Stimulated activated CD8-positive, alpha-beta memory T cell treated with anti-CD3 and anti-CD28 coated beads, Interleukin-15, amount 100 ng/mL, for 1 hour (primary cell): ENCODE data around the gene CHM.
"Not testable (repeated sequence)": the region's sequence is repeated elsewhere in the genome, so short reads cannot be mapped to it uniquely, and the experiment has no call there.

Experiments used
- DNase-seq: peaks from one replicate; pipeline ENCODE4 v3.0.0-alpha.2; 2020; ENCODE audit warnings: low read depth

Gene CHM, protein sequence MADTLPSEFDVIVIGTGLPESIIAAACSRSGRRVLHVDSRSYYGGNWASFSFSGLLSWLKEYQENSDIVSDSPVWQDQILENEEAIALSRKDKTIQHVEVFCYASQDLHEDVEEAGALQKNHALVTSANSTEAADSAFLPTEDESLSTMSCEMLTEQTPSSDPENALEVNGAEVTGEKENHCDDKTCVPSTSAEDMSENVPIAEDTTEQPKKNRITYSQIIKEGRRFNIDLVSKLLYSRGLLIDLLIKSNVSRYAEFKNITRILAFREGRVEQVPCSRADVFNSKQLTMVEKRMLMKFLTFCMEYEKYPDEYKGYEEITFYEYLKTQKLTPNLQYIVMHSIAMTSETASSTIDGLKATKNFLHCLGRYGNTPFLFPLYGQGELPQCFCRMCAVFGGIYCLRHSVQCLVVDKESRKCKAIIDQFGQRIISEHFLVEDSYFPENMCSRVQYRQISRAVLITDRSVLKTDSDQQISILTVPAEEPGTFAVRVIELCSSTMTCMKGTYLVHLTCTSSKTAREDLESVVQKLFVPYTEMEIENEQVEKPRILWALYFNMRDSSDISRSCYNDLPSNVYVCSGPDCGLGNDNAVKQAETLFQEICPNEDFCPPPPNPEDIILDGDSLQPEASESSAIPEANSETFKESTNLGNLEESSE

DNA sequence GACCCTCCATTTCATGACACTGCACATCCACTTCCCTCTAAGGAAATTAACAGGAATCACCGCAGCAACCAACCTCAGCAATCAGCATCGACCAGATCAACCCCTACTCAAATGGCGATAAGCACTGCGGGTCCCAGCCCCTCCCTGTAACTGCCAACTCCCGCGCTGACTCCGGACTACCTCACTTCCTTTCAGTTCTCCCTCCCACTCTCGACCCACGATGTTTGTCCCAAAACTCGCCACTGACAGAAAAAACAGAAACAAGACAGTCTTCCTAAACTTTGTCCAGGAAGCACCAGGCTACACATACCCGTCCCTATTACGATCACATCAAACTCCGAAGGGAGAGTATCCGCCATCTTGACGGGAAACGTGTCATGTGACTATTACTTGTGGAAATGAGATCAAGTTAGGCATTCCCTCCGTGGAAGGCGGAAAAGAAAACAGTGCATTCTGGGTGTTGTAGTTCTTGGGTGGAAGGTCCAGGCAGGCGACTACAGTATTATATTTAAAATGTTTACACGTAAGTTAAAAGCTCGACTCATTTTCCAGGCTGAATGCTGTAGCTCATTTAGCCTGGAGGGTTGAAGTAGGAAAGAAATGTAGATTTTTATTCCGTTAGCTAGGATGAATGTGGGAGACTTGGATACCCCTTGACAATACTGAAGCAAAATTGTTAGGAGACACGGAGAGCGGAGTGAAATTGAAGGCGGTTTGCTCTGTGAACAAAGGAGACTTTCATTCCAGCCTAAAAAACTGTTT lies at the start of gene CHM:
Gene CHM (minus strand): TSS at position 385 of the 762 bp plus-strand sequence. CDS start 26 bp downstream, at position 359.
- peak; percentile 35 for DNase-seq

DNA sequence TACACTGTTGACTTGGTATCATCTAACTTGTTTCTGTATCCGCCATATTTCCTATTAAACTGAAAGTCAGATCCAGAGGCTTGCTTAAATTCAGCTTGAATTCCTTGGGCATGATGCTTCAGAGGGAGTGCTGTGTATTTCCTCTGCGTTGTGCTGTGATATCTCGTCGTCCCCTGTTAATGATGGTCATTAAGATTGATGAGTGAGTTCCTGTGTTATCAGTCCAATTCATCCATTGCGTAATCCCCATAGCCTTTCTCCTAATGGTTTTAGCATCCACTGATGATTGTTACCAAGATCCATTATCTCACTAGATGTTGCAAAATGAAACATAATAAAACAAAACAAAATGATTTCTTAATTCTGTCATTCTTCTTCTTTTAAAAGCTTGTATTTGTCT lies 31.3 kb upstream of the CHM start:
- no peak for DNase-seq

DNA sequence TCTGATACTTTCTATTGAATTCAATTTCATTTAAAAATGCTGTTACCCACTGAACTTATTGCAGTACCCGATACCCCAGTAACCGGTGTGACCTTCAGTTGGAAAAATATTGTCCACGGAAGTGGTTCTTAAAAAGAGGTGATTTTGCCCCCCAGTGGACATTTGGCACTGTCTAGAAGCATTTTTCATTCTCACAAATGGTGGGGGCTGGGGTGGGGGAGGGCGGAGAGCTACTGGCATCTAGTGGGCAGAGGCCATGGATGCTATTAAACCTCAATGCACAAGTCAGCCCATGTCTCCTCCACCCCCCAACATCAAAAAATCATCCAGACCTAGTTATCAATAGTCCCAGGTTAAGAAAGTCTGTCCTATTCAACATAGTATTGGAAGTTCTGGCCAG lies 19.6 kb upstream of the CHM start:
- no peak for DNase-seq

DNA sequence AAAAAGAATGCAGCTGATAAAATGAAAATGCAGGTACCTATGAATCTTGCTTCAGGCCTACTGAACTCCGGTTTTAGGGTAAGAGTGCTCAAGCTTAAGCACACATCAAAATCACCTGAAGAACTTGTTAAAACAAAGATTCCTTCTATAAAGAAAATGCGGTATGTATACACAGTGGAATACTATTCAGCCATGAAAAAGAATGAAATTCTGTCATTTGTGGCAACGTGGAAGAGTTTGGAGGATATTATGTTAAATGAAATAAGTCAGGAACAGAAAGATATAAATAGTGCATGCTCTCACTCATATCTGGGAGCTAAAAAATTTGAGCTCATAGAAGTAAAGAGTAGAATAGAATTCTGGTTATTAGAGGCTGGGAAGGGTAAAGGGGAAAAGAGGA lies 14.0 kb upstream of the CHM start:
- DNase-seq, result no peak

DNA sequence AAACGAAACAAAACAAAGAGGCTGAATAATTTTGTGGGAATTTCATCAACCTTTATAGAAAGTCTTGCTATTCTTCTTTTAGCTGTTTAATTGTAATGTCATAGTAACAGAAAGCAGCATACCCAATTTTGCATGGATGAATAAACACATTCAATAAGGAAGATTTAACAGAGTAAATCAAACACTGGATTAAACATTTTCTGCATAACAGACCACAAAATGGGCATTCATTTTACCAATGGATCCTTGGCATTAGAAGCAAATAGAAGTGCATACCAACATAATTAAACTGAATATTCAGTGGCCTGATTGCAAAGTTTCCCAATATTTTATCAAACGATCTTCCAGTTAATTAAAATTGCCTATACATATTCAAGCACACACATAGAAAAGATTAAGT lies 4.4 kb upstream of the CHM start:
- DNase-seq, result no peak

DNA sequence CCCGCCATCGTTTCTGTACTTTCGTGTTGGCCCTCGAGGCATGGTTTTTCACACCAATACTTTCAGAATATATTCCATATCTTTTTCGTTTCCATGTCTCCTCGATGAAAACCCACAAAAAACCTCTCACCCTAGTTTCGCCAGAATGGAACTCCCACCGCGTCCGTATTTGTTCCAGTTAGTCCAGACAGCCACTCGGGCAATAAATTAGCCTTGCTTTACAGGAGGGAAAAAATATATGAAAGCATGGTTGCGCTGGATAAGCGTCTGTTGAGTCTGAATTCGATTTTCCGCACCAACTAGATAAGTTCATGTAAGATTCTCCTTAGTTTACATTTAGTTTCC lies 550 bp upstream of the CHM start:
- no peak for DNase-seq

DNA sequence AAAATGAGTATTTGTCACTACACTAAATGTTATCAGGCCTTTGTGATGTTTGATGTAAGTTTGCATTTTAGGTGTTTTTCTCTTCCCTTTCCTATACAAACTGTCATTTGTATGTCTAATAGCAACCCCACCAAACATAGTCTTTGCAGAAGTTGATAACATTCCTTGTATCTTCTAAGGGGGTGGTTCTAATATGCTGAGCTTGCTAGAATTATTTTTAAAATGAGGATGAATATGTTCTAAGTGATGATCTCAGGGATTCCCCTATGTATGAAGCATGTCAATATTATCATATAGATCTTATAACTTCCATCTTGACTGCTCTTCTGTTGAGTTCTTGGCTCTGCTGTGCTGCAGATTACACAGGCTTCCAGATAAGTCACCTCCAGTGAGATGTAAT lies 3.1 kb downstream of the CHM start:
- DNase-seq, result no peak

DNA sequence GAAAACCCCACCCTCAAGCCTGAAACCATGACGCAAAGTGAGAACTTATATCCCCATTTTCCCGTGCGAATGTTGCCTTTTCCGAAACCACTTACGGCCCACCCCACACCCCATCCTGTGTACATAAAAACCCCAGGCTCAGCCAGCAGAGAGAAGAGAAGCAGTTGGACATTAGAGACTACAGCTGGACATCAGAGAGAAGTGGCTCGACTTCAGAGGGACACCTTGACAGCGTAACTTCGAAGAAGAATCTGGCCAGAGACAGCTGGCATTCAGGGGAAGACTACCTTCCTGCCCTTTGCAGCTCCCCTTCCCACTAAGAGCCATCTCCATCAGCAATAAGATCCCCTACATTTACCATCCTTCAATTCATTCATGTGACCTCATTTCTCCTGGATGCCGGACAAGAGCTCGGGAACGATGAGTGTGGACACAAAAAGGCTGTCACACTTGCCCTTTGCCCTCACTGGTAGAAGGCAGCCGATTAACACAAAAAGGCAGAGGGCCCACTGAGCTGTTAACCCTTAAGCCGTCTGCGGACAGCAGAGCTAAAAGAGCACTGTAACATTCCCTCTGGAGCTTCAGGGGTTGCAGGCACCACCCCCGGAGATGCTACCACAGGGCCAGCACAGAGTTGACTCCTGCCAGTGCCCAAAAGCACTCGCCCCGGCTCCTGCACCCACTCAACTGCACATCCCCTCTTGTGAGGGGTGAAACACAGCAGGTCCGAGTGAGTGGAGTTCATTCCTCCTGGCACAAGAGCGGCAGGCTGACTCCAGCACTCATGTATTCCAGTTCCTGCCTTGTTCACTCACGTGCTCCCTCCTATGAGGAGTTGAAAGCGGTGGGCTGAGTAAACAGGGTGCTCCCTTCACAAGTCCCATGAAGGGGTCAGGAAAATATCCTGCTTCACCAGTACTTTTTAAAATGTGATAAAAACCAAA lies 7.5 kb downstream of the CHM start:
- DNase-seq, result no peak

DNA sequence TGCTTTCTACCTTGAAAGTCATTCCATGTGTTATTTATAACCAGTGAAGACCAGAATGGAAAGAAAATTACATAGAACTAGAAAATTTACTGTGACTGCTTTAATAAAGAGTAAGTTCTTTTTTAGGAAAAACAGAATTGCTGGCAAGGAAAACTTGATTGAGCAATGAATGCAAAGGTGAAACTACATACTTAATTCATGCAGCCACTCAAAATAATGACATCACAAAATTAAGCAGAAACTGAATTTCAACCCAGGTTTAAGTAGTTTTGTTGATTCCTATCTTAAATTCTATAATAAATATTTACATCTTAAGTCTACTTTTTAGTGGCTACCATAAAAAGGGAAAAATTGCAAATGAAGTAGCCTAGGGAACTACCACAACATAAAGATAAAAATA lies 14.0 kb downstream of the CHM start:
- DNase-seq, result no peak

DNA sequence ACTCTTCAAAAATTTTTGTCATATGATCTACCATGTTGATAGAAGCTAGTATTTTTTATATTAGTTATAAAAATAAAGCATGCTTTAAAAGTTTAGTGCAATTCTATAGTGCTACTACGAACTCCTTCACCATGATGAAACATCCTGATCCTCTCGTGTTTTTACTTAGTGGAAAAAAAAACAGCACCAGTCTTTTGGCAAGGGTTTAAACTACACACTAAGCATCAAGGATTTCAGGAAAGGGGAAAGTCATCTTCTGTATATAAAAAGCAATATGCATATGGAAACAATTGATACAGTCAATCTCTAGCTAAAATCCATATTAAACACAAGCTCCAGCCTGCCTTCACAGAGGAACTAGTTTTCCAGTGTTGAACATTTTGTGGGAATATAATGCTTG lies 18.7 kb downstream of the CHM start:
- DNase-seq, result no peak

DNA sequence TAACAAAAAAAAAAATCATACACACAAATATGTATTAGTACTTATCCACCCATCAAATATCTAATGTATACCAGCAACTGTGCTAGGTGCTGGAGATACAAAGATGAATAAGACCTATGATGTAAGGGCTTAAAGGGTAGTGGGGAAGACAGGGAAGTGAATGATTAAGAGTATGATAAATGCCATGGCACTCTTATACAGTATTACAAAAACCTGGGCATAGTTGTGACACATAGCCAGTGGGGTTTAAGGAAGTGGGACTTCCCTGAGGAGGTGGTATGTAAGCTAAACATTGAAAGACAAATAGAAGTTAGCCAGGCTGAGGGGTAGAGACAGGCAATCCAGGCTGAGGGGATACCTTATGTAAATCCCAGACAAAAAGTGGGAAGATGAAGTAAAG lies 23.5 kb downstream of the CHM start:
- DNase-seq, result no peak

DNA sequence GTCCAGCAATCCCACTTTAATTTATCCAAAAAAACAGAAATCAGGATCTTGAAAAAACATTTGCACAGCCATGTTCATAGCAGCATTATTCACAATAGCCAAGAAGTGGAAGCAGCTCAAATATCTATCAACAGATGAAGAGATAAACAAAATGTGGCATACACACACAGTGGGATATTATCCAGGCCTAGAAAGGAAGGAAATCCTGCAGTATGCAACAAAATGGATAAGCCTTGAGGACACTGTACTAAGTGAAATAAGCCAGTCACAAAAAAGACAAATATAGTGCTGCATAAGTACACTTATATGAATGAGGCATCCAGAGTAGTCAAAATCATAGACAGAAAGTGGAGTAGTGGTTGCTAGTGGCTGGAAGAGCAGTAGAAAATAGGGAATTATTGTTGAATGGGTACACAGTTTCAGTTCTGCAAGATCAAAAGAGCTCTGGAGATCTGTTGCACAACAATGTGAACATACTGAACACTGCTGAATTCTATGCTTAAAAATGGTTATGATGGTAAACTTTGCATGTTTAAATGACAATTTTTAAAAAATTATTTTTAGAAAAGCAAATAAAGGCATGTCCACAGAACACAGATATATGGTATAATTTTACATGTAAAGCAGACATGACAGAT lies 25.6 kb downstream of the CHM start:
- no peak for DNase-seq

DNA sequence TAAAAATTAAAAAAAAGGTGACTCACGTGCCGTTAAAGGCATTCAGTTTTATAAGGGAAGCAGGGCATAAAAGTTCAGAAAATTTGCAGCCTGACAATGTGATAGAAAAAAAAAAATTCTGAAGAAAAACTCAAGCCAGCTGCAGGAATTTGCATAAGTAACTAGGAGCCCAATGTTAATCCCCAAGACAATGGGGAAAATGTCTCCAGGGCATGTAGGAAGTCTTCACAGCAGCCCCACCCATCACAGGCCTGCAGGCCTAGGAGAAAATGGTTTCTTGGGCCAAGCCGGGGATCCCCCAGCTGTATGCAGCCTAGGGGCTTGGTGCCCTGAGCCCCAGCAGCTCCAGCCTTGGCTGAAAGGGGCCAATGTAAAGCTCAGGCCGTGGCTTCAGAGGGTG lies 31.2 kb downstream of the CHM start:
- no peak for DNase-seq

DNA sequence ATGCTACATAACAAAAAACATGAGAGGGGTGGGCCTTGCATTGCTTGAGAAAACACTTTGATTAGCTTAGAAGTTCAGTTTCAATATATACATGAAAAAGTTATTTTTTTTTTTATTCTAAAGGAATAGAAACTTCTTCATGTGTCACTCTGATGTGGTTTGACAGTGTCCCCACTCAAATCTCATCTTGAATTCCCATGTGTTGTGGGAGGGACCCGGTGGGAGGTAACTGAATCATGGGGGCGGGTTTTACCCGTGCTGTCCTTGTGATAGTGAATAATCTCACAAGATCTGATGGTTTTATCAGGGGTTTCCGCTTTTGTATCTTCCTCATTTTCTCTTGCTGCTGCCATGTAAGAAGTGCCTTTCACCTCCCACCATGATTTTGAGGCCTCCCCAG lies 32.4 kb downstream of the CHM start:
- not testable (repeated sequence) for DNase-seq

DNA sequence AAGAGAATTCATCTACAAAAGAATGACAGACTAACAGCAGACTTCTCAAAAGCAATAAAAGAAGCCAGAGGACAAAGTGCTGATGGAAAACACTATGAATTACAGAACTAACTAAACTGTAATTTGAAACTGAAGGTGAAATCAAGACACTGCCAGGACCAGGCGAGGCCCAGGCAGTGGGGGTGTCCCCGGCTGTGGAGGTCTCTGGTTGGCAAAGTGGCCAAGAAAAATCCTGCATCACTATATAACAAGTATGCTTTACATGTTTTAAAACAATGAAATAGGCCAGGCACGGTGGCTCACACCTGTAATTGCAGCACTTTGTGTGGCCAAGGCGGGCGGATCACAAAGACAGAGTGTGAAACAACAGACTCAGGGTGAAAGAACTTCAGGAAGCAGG lies 32.9 kb downstream of the CHM start:
- no peak for DNase-seq

DNA sequence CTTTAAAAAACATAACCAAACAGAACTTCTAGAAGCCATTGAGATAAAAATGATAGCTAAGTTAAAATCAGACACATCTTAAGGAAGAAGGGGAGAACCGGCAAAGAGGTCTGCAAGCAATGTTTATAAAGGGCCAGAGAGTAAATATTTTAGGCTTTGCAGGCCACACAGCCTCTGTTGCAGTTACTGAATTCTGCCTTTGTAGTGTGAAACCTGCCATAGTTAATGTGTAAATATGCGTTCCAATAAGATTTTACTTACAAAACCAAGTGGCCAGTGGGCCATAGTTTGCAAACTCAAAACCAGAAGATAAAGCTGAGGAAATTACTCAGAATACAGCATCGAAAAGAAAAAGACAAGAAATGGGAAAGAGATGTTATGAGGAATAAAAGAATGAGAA lies 33.6 kb downstream of the CHM start:
- no peak for DNase-seq

DNA sequence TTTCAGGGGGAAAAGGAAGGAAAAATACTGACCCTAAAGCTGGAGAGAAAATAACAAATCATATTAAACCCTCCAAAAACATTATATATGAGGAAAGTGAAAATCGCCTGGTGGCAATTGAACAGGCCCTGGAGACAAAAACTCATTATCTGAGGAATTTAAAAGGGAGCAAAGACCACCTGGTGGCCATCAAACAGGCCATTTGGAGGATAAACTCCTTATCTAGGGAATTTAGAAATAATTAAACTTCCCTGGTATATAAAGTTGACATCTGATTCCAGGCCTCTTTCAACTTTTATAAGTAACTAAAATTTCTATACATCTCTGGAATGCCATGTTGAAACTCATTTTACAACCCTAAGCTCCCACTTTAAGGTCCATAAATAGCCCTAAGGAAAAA lies 35.2 kb downstream of the CHM start:
- DNase-seq, result no peak

DNA sequence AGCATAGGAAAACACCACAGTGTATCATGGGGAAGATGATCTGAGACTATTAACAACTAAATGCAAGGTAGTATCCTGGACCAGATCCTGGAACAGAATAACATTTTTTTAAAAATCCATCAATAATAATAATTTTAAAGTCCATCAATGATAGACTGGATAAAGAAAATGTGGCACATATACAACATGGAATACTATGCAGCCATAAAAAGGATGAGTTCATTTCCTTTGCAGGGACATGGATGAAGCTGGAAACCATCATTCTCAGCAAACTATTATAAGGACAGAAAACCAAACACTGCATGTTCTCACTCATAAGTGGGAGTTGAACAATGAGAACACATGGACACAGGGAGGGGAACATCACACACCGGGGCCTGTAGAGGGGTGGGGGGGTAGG lies 37.6 kb downstream of the CHM start:
- DNase-seq, result not testable (repeated sequence)

DNA sequence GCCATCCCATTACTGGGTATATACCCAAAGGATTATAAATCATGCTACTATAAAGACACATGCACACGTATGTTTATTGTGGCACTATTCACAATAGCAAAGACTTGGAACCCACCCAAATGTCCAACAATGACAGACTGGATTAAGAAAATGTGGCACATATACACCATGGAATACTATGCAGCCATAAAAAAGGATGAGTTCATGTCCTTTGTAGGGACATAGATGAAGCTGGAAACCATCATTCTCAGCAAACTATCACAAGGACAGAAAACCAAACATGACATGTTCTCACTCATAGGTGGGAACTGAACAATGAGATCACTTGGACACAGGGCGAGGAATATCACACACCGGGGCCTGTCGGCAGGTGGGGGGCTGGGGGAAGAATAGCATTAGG lies 39.5 kb downstream of the CHM start:
- not testable (repeated sequence) for DNase-seq

DNA sequence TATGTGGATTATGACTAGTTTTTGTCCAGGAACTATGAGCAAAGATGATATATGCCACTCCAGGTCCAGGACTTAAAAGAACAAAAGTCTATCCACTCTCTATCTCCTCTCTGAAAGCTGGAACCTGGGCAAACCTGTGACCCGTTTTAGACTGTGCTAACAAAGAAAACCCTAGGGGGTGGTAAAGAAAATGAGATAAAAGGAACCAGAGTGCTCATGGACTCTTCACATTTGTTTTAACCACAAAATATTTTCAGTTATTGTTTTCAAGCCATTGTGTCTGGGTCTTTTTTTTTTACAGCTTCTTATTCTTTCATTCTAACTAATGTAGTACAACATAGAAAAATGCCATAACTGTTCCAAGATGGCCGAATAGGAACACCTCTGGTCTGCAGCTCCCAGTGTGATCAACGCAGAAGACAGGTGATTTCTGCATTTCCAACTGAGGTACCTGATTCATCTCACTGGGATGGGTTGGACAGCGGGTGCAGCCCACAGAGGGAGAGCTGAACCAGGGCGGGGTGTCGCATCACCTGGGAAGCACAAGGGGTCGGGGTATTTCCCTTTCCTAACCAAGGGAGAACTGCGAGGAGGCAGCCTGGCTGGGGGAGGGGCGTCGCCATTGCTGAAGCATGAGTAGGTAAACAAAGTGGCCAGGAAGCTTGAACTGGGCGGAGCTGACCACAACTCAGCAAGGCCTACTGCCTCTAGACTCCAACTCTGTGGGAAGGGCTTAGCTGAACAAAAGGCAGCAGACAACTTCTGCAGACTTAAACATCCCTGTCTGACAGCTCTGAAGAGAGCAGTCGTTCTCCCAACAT lies 45.1 kb downstream of the CHM start:
- DNase-seq, result no peak

DNA sequence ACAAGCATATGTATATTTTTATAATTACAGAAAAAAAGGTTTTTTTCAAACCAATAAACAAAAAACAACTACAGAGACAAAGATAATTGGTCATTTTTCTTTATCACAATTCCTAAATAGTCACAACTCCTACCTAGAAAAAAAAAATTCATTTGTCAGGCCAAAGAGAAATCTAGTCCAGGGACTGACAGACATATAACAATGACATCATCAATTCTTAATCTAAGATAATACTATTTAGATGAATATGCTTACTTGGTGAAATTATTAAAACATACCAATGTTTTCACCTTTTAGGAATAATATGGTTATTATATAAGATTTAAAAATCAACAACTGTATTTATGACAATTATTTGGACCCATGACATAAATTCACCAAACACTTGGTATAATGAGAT lies 48.4 kb downstream of the CHM start:
- no peak for DNase-seq
